Astrocyte (in vitro differentiated cells and primary cell): ENCODE data around the gene POLD2. TPM values are rescaled to one million over a fixed set of nuclear protein-coding genes. Genes with fewer than 3 reads are reported as not detected.

Experiments used
- DNase-seq: peaks from one replicate; pipeline ENCODE4 v3.0.0-alpha.2; 2010; ENCODE audit warnings: low read depth
- FAIRE-seq: peaks from 2 replicates; lab custom pipeline; 2011; peaks lifted over from hg19 to GRCh38; lab: Jason Lieb, UNC
- H2AFZ ChIP-seq: 2 replicates; pipeline ENCODE4 v1.6.0; 2012; ENCODE audit warnings: low read depth, low read length, inconsistent platforms
- H3K27ac ChIP-seq: 2 replicates; pipeline ENCODE4 v1.5.1; 2011; ENCODE audit warnings: low read depth, low read length, inconsistent platforms
- H3K27me3 ChIP-seq: 2 replicates; pipeline ENCODE4 v1.6.0; 2011; ENCODE audit warnings: low read length, inconsistent platforms; ENCODE audit not compliant: insufficient read depth
- H3K36me3 ChIP-seq: 2 replicates; pipeline ENCODE4 v1.5.1; 2011; ENCODE audit warnings: low read length, inconsistent platforms; ENCODE audit not compliant: insufficient read depth
- H3K4me1 ChIP-seq: 2 replicates; pipeline ENCODE4 v1.5.1; 2011; ENCODE audit warnings: low read length, inconsistent platforms; ENCODE audit not compliant: insufficient read depth
- H3K4me2 ChIP-seq: 2 replicates; pipeline ENCODE4 v1.6.0; 2012; ENCODE audit warnings: low read length, inconsistent platforms
- H3K4me3 ChIP-seq: 2 replicates; pipeline ENCODE4 v1.5.1; 2011; ENCODE audit warnings: low read depth, mild to moderate bottlenecking, low read length, inconsistent platforms; ENCODE audit not compliant: insufficient read depth
- H3K79me2 ChIP-seq: 2 replicates; pipeline ENCODE4 v1.6.0; 2012; ENCODE audit warnings: mild to moderate bottlenecking, low read length, inconsistent platforms; ENCODE audit not compliant: insufficient read depth
- H3K9ac ChIP-seq: 2 replicates; pipeline ENCODE4 v1.6.0; 2012; ENCODE audit warnings: mild to moderate bottlenecking, low read length, inconsistent platforms
- H3K9me3 ChIP-seq: 2 replicates; pipeline ENCODE4 v1.5.1; 2012; ENCODE audit warnings: low read depth, mild to moderate bottlenecking, low read length, inconsistent platforms; ENCODE audit not compliant: insufficient read depth
- H4K20me1 ChIP-seq: 2 replicates; pipeline ENCODE4 v1.6.0; 2012; ENCODE audit warnings: low read length, inconsistent platforms; ENCODE audit not compliant: insufficient read depth
- H3K27ac Mint-ChIP-seq: one replicate; pipeline ENCODE4 v1.8.0; 2021; ENCODE audit warnings: mild to moderate bottlenecking, mixed read lengths; ENCODE audit not compliant: unreplicated experiment
- H3K27me3 Mint-ChIP-seq: one replicate; pipeline ENCODE4 v1.8.0; 2021; ENCODE audit warnings: low read depth, mixed read lengths; ENCODE audit not compliant: unreplicated experiment
- H3K36me3 Mint-ChIP-seq: one replicate; pipeline ENCODE4 v1.8.0; 2021; ENCODE audit warnings: low read depth, mixed read lengths; ENCODE audit not compliant: unreplicated experiment
- H3K4me1 Mint-ChIP-seq: one replicate; pipeline ENCODE4 v1.8.0; 2021; ENCODE audit warnings: low read depth, mixed read lengths; ENCODE audit not compliant: unreplicated experiment
- H3K4me3 Mint-ChIP-seq: one replicate; pipeline ENCODE4 v1.8.0; 2021; ENCODE audit warnings: mild to moderate bottlenecking, moderate library complexity, mixed read lengths; ENCODE audit not compliant: unreplicated experiment
- H3K9me3 Mint-ChIP-seq: one replicate; pipeline ENCODE4 v1.8.0; 2021; ENCODE audit warnings: mild to moderate bottlenecking, mixed read lengths; ENCODE audit not compliant: unreplicated experiment
- EZH2 ChIP-seq: IDR thresholded peaks from 2 replicates; pipeline ENCODE4 v1.6.1; 2012; ENCODE audit warnings: mild to moderate bottlenecking, low read length, inconsistent platforms; ENCODE audit not compliant: insufficient read depth
- total RNA-seq: library from RNA; stranded (reverse); gene quantifications from 2 replicates; pipeline ENCODE4 v1.2.1, GENCODE V29; 2021
- TF ChIP-seq, protein P1 (sequence below): IDR thresholded peaks from 2 replicates; pipeline ENCODE4 v1.5.1; 2011; ENCODE audit warnings: low read depth, mild to moderate bottlenecking, inconsistent platforms, low read length, moderate library complexity; ENCODE audit not compliant: insufficient read depth

Gene POLD2
- total RNA-seq, 1 donor from 2014 or later: 67.7 TPM

DNA sequence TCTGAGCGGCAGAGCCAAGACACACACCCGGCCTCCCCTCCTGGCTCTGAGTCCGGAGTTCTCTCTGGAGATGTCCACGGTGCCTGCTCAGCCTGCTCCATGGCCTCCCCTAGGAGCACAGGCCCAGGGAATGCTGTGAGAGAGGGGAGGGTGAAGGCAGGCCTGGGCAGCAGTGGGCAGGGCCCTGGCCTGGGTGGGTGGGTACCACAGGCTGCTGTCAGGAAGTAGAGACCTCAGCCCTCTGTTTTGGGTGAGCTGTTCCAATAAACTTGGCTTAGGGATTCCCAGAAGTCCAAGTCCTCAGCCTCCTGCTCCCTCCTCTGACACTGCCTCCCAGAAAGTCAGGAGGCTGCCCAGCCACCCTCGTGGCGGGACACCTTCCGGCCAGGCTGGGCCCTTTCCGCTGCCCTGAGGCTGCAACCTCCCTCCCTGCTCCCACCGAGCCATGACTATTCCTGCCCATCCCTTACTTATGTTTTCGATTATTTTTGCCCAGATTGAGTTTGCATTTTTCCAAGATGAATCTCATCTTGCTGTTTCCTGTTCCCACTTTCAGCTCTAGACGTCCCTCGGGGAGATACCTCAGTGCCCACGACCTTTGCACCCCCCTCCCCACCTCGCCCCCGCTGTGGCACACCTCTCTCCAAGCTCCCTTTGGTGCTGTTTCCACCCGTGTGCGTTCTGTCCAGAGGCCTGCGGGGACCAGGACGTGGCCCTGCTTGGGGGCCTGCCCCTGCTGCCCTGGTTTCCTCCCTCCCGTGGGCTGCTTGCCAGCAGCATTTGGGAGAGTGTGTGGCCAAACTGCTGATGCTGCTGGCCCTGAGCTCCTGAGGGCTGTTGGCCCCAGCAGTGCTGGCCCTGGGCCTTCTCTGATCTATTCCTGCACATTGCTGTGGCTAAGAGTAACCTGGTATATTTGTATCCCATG, 35.2 kb downstream of the POLD2 start:
- no peak overlapping the region for H3K4me3 Mint-ChIP-seq
- no peaks in the 10 kb centered on the region for H3K9me3 ChIP-seq
- H3K27ac ChIP-seq: peak overlapping the region; percentile 90
- peak overlapping the region; percentile 53 for H3K27ac Mint-ChIP-seq
- FAIRE-seq (no peak), DNase-seq (peak; percentile 83)
- no peaks in the 10 kb centered on the region for H3K27me3 Mint-ChIP-seq
- peak overlapping the region; percentile 72 for H3K4me2 ChIP-seq
- H3K4me1 Mint-ChIP-seq: peaks cover 28% of the 10 kb centered on the region
- peaks cover 3% of the 10 kb centered on the region for H3K9me3 Mint-ChIP-seq
- no peaks in the 10 kb centered on the region for H3K36me3 Mint-ChIP-seq
- H3K9ac ChIP-seq: peak overlapping the region; percentile 73
- no peaks in the 10 kb centered on the region for H4K20me1 ChIP-seq
- no peaks in the 10 kb centered on the region for H3K27me3 ChIP-seq
- H3K4me1 ChIP-seq: peaks cover 27% of the 10 kb centered on the region
- no peak overlapping the region for H3K4me3 ChIP-seq
- peak overlapping the region; percentile 77 for H2AFZ ChIP-seq
- H3K36me3 ChIP-seq: no peaks in the 10 kb centered on the region
- H3K79me2 ChIP-seq: no peaks in the 10 kb centered on the region
- TF ChIP-seq, protein P1, sequence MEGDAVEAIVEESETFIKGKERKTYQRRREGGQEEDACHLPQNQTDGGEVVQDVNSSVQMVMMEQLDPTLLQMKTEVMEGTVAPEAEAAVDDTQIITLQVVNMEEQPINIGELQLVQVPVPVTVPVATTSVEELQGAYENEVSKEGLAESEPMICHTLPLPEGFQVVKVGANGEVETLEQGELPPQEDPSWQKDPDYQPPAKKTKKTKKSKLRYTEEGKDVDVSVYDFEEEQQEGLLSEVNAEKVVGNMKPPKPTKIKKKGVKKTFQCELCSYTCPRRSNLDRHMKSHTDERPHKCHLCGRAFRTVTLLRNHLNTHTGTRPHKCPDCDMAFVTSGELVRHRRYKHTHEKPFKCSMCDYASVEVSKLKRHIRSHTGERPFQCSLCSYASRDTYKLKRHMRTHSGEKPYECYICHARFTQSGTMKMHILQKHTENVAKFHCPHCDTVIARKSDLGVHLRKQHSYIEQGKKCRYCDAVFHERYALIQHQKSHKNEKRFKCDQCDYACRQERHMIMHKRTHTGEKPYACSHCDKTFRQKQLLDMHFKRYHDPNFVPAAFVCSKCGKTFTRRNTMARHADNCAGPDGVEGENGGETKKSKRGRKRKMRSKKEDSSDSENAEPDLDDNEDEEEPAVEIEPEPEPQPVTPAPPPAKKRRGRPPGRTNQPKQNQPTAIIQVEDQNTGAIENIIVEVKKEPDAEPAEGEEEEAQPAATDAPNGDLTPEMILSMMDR: no peak
- no peak for TF ChIP-seq EZH2

DNA sequence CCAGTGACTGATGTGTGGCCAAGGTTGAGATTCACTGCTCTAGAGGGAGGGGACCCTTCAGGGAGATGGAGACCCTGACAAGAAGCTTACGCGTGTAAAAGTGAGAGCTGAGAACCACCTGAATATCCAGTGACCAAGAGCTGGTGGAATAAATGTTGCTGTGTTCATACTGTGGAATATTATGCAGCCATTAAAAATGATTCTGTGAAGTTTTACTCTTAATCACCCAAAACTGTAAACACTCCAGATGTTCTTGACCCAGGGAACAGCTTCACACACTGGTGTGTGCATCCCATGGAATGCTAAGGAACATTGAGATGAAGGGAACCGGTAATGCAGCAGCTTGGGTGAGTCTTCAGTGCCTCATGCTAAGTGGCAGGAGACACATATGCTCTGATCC, 36.7 kb downstream of the POLD2 start:
- no peak overlapping the region for H3K4me3 Mint-ChIP-seq
- no peak overlapping the region for H3K4me2 ChIP-seq
- H4K20me1 ChIP-seq: no peaks in the 10 kb centered on the region
- H3K36me3 ChIP-seq: no peaks in the 10 kb centered on the region
- H3K9ac ChIP-seq: no peak overlapping the region
- no peak overlapping the region for H3K27ac Mint-ChIP-seq
- no peaks in the 10 kb centered on the region for H3K9me3 ChIP-seq
- peaks cover 27% of the 10 kb centered on the region for H3K4me1 ChIP-seq
- H3K79me2 ChIP-seq: peaks cover 4% of the 10 kb centered on the region
- H3K4me3 ChIP-seq: no peak overlapping the region
- peaks cover 3% of the 10 kb centered on the region for H3K9me3 Mint-ChIP-seq
- no peak overlapping the region for H3K27ac ChIP-seq
- no peaks in the 10 kb centered on the region for H3K27me3 Mint-ChIP-seq
- DNase-seq: no peak
- H2AFZ ChIP-seq: no peak overlapping the region
- no peaks in the 10 kb centered on the region for H3K27me3 ChIP-seq
- peaks cover 28% of the 10 kb centered on the region for H3K4me1 Mint-ChIP-seq
- TF ChIP-seq EZH2: no peak
- TF ChIP-seq, protein P1: no peak
- FAIRE-seq: peak; percentile 49
- no peaks in the 10 kb centered on the region for H3K36me3 Mint-ChIP-seq

DNA sequence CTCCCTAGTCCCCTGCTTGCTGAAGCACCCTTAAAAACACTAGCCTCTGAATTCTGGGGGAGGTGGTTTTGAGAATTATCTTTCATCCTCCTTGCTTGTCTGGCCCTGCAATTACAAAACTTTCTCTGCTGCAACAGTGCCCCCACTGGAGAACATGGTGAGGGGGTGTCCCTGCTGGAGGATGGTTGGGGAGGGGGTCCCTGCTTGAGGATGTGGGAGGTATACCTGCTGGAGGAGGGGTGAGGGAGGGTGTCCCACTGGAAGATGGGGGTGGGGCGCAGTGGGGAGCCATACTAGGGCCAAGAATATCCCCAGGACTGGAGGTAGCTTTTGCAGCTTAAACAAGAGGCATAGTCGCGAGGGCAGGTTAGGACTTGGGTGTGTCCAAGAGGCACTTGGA, 37.8 kb downstream of the POLD2 start:
- H3K4me1 Mint-ChIP-seq: peaks cover 31% of the 10 kb centered on the region
- peak overlapping the region; percentile 76 for H3K27ac Mint-ChIP-seq
- no peaks in the 10 kb centered on the region for H3K27me3 ChIP-seq

More for the DNA sequence above, 37.8 kb downstream of the POLD2 start:
- H3K4me1 ChIP-seq: peaks cover 36% of the 10 kb centered on the region
- peaks cover 14% of the 10 kb centered on the region for H3K79me2 ChIP-seq
- no peaks in the 10 kb centered on the region for H3K9me3 Mint-ChIP-seq
- DNase-seq (no peak), FAIRE-seq (no peak)
- TF ChIP-seq, protein P1: no peak
- no peak for TF ChIP-seq EZH2
- H3K27me3 Mint-ChIP-seq: no peaks in the 10 kb centered on the region
- H3K9me3 ChIP-seq: no peaks in the 10 kb centered on the region
- H3K27ac ChIP-seq: no peak overlapping the region
- no peak overlapping the region for H3K4me3 ChIP-seq
- no peaks in the 10 kb centered on the region for H4K20me1 ChIP-seq
- no peak overlapping the region for H3K4me2 ChIP-seq
- peaks cover 4% of the 10 kb centered on the region for H3K36me3 Mint-ChIP-seq
- no peak overlapping the region for H3K9ac ChIP-seq
- no peak overlapping the region for H3K4me3 Mint-ChIP-seq
- no peaks in the 10 kb centered on the region for H3K36me3 ChIP-seq
- H2AFZ ChIP-seq: no peak overlapping the region
